22Rv1 (cell line): ENCODE measurements around the gene KSR2.

ENCODE experiments used
- ZFX ChIP-seq: fragments of 450-650 bp; IDR thresholded peaks from 2 replicates; pipeline ENCODE4 v1.6.1; 2017; ENCODE audit warnings: antibody characterized with exemption, borderline replicate concordance
- TF ChIP-seq, protein P1 (sequence below): fragments of 450-650 bp; IDR thresholded peaks from 2 replicates; pipeline ENCODE4 v1.5.1; 2017; ENCODE audit warnings: mild to moderate bottlenecking

DNA sequence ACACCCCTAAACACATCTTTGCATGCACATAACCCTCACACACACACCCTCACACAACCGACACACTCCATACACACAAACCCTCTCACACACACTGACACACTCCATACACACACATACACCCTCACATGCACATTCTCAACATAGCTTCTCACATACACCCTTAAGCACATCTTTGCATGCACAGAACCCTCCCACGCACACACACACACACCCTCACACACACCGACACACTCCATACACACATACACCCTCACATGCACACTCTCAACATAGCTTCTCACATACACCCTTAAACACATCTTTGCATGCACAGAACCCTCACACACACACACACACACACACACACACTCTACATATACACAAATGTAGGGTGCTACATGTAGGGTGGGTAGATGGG lies 534.9 kb downstream of the KSR2 start:
- TF ChIP-seq, protein P1, sequence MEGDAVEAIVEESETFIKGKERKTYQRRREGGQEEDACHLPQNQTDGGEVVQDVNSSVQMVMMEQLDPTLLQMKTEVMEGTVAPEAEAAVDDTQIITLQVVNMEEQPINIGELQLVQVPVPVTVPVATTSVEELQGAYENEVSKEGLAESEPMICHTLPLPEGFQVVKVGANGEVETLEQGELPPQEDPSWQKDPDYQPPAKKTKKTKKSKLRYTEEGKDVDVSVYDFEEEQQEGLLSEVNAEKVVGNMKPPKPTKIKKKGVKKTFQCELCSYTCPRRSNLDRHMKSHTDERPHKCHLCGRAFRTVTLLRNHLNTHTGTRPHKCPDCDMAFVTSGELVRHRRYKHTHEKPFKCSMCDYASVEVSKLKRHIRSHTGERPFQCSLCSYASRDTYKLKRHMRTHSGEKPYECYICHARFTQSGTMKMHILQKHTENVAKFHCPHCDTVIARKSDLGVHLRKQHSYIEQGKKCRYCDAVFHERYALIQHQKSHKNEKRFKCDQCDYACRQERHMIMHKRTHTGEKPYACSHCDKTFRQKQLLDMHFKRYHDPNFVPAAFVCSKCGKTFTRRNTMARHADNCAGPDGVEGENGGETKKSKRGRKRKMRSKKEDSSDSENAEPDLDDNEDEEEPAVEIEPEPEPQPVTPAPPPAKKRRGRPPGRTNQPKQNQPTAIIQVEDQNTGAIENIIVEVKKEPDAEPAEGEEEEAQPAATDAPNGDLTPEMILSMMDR: no peak
- TF ChIP-seq ZFX: no peak
